OCI-LY3 (cell line): ENCODE data around the gene FAM163B.

ENCODE experiments used
- H2AFZ ChIP-seq: fragments of 200-600, 300-600 bp; shearing (Covaris generic); 2 replicates; pipeline ENCODE4 v1.6.0; 2014; ENCODE audit warnings: antibody characterized with exemption, low read depth, low read length
- H3K27ac ChIP-seq: fragments of 200-600, 300-600 bp; sonication (generic); 2 replicates; pipeline ENCODE4 v1.5.1; 2014; ENCODE audit warnings: mild to moderate bottlenecking, low read length, moderate library complexity, mixed read lengths
- H3K27me3 ChIP-seq: fragments of 200-600, 300-600 bp; sonication (generic); 2 replicates; pipeline ENCODE4 v1.6.1; 2014; ENCODE audit warnings: low read depth, low read length, mixed read lengths
- H3K36me3 ChIP-seq: fragments of 200-600, 300-600 bp; sonication (generic); replicated peaks from 2 replicates; pipeline ENCODE3; 2014; ENCODE audit warnings: low read depth, low read length, mixed read lengths
- H3K4me1 ChIP-seq: fragments of 300-600, 200-600 bp; sonication (generic); 2 replicates; pipeline ENCODE4 v1.6.1; 2014; ENCODE audit warnings: low read length, mixed read lengths
- H3K4me2 ChIP-seq: fragments of 200-600, 300-600 bp; sonication (generic); 2 replicates; pipeline ENCODE4 v1.6.1; 2014; ENCODE audit warnings: low read length, mixed read lengths
- H3K4me3 ChIP-seq: fragments of 300-600, 200-600 bp; sonication (generic); 2 replicates; pipeline ENCODE4 v1.5.1; 2014; ENCODE audit warnings: antibody characterized with exemption, mild to moderate bottlenecking, low read length, moderate library complexity
- H3K79me2 ChIP-seq: fragments of 300-600, 200-600 bp; shearing (Covaris generic); 2 replicates; pipeline ENCODE4 v1.6.1; 2014; ENCODE audit warnings: mild to moderate bottlenecking, low read length, mixed read lengths
- H3K9ac ChIP-seq: fragments of 300-600, 200-600 bp; shearing (Covaris generic); 2 replicates; pipeline ENCODE4 v1.6.0; 2014; ENCODE audit warnings: mild to moderate bottlenecking, low read length, moderate library complexity
- H3K9me3 ChIP-seq: fragments of 200-600, 300-600 bp; shearing (Covaris generic); 2 replicates; pipeline ENCODE4 v1.6.1; 2014; ENCODE audit warnings: low read length, mixed read lengths; ENCODE audit not compliant: insufficient read depth
- H4K20me1 ChIP-seq: fragments of 200-600, 300-600 bp; sonication (generic); 2 replicates; pipeline ENCODE4 v1.6.1; 2016; ENCODE audit warnings: low read length, mixed read lengths; ENCODE audit not compliant: insufficient read depth
- CTCF ChIP-seq: fragments of 200-600, 300-600 bp; sonication (generic); IDR thresholded peaks from 2 replicates; pipeline ENCODE4 v1.5.1; 2014; ENCODE audit warnings: antibody characterized with exemption, low read length, low read depth
- EZH2phosphoT487 ChIP-seq: fragments of 200-600 bp; shearing (Covaris generic); IDR thresholded peaks from 2 replicates; pipeline ENCODE4 v1.6.1; 2018; ENCODE audit warnings: antibody characterized with exemption, mixed run types, low read depth

FAM163B gene

GRCh38 chr9:133547116-133547515 lies 62.1 kb downstream of the FAM163B start:
- Histone ChIP-seq H3K36me3 (no peaks in the 10 kb centered on the region), H3K9me3 (no peaks in the 10 kb centered on the region), H3K27ac (no peak overlapping the region), H3K9ac (no peak overlapping the region), H3K4me1 (no peaks in the 10 kb centered on the region), H4K20me1 (0 out of 2 replicates have a peak, but pooled peaks cover 3% of the 10 kb centered on the region), H3K27me3 (peaks cover 5% of the 10 kb centered on the region; the same call in 1 of the 2 replicates), H2AFZ (no peak overlapping the region), H3K4me3 (no peak overlapping the region), H3K79me2 (no peaks in the 10 kb centered on the region), H3K4me2 (no peak overlapping the region)
- TF ChIP-seq EZH2phosphoT487 (no peak), CTCF (no peak)

DNA sequence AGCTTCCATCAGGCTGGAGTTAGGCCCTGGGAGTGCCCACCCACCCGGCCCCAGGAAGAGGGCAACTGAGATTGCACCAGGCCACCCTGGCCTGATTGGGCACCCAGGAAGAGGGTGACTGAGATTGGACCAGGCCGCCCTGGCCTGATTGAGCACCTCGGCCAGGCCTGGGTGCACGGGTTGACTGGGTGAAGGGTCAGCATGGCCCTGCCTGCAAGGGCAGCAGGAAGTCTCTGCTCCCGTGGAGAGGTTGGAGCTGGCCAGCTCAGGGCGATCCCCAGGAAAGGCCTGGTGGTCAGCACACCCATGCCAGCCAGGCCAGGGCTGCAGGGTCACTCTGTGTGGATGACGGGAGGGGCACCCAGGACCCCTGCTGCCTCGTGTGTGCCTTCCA lies 62.9 kb downstream of the FAM163B start:
- H2AFZ ChIP-seq: no peak overlapping the region
- H3K27me3 ChIP-seq: peaks cover 5% of the 10 kb centered on the region; the same call in 1 of the 2 replicates
- no peaks in the 10 kb centered on the region for H3K36me3 ChIP-seq
- H3K4me3 ChIP-seq: no peak overlapping the region
- H3K9ac ChIP-seq: no peak overlapping the region
- H3K4me2 ChIP-seq: no peak overlapping the region
- H3K9me3 ChIP-seq: no peaks in the 10 kb centered on the region
- 0 out of 2 replicates have a peak, but pooled peaks cover 3% of the 10 kb centered on the region for H4K20me1 ChIP-seq
- H3K4me1 ChIP-seq: no peaks in the 10 kb centered on the region
- no peaks in the 10 kb centered on the region for H3K79me2 ChIP-seq
- TF ChIP-seq CTCF (no peak), EZH2phosphoT487 (no peak)
- no peak overlapping the region for H3K27ac ChIP-seq

- no peaks in the 10 kb centered on the region for H3K4me1 ChIP-seq
- H3K4me3 ChIP-seq: no peak overlapping the region
- H3K4me2 ChIP-seq: no peak overlapping the region
- H3K9me3 ChIP-seq: no peaks in the 10 kb centered on the region
- H3K27ac ChIP-seq: no peak overlapping the region
- 0 out of 2 replicates have a peak, but pooled peaks cover 3% of the 10 kb centered on the region for H4K20me1 ChIP-seq
- H3K9ac ChIP-seq: no peak overlapping the region
- H3K79me2 ChIP-seq: no peaks in the 10 kb centered on the region
- no peak overlapping the region for H2AFZ ChIP-seq
- no peak for TF ChIP-seq CTCF
- no peak for TF ChIP-seq EZH2phosphoT487
- no peaks in the 10 kb centered on the region for H3K36me3 ChIP-seq
- peaks cover 5% of the 10 kb centered on the region; the same call in 1 of the 2 replicates for H3K27me3 ChIP-seq
These were observed 63.5 kb downstream of the FAM163B start for GRCh38 chr9:133545494-133546286.

GRCh38 chr9:133543772-133544467 lies 65.3 kb downstream of the FAM163B start:
- H3K9me3 ChIP-seq: no peaks in the 10 kb centered on the region
- peaks cover 5% of the 10 kb centered on the region; the same call in 1 of the 2 replicates for H3K27me3 ChIP-seq
- 0 out of 2 replicates have a peak, but pooled peaks cover 3% of the 10 kb centered on the region for H4K20me1 ChIP-seq
- no peaks in the 10 kb centered on the region for H3K4me1 ChIP-seq
- no peak overlapping the region for H3K27ac ChIP-seq
- H3K79me2 ChIP-seq: no peaks in the 10 kb centered on the region
- no peak overlapping the region for H3K9ac ChIP-seq
- H3K4me2 ChIP-seq: no peak overlapping the region
- no peak overlapping the region for H3K4me3 ChIP-seq
- TF ChIP-seq EZH2phosphoT487 (no peak), CTCF (no peak)
- no peaks in the 10 kb centered on the region for H3K36me3 ChIP-seq
- no peak overlapping the region for H2AFZ ChIP-seq
